H1 (cell line): Measurements from ENCODE around the gene SFRP2. TPM values are rescaled to one million over a fixed set of nuclear protein-coding genes. Genes with fewer than 3 reads are reported as not detected.

Source experiments
- CTCF ChIA-PET: fragments of 300-600 bp; sonication (Branson Sonifier 250); formaldehyde crosslinking; loops from one replicate; lab custom pipeline; 2021; ENCODE audit not compliant: partially characterized antibody; lab: Charles Lee
- POLR2A ChIA-PET: fragments of 300-600 bp; sonication (Branson Sonifier 250); formaldehyde crosslinking; loops from one replicate; lab custom pipeline; 2021; ENCODE audit warnings: inconsistent platforms; ENCODE audit not compliant: partially characterized antibody; lab: Charles Lee
- DNase-seq, 2 experiments: peaks; one replicate each; pipeline versions ENCODE4 v3.0.0 to v3.0.0-alpha.2; 2010 to 2022; ENCODE audit warnings: low spot score in 2 of 2, low read depth in 1 of 2, mixed read lengths in 1 of 2
- FAIRE-seq: peaks from 2 replicates; lab custom pipeline; 2011; peaks lifted over from hg19 to GRCh38; lab: Jason Lieb, UNC
- H2AFZ ChIP-seq: 2 replicates; pipeline ENCODE4 v1.8.1; 2012; ENCODE audit warnings: low read length, inconsistent platforms
- H2AK5ac ChIP-seq: 2 replicates; pipeline ENCODE4 v1.6.1; 2013; ENCODE audit warnings: low read depth, low read length
- H2BK120ac ChIP-seq: replicated peaks from 2 replicates; pipeline ENCODE3; 2013; ENCODE audit warnings: low read depth, low read length, inconsistent platforms
- H2BK12ac ChIP-seq: 2 replicates; pipeline ENCODE4 v1.6.1; 2013; ENCODE audit warnings: low read depth, low read length
- H2BK15ac ChIP-seq: 2 replicates; pipeline ENCODE4 v1.6.1; 2013; ENCODE audit warnings: low read length
- H2BK20ac ChIP-seq: 2 replicates; pipeline ENCODE4 v1.6.1; 2013; ENCODE audit warnings: low read length
- H2BK5ac ChIP-seq: 2 replicates; pipeline ENCODE4 v1.6.1; 2013; ENCODE audit warnings: low read depth, low read length
- H3K14ac ChIP-seq: 2 replicates; pipeline ENCODE4 v1.6.1; 2013; ENCODE audit warnings: inconsistent platforms; ENCODE audit not compliant: insufficient read length
- H3K18ac ChIP-seq: 2 replicates; pipeline ENCODE4 v1.6.1; 2013; ENCODE audit warnings: low read length; ENCODE audit errors: extremely low read depth
- H3K23ac ChIP-seq: 2 replicates; pipeline ENCODE4 v1.6.1; 2013; ENCODE audit warnings: inconsistent platforms; ENCODE audit not compliant: insufficient read length
- H3K23me2 ChIP-seq: 2 replicates; pipeline ENCODE4 v1.6.1; 2013; ENCODE audit warnings: low read depth, low read length
- H3K27ac ChIP-seq: 2 replicates; pipeline ENCODE4 v1.6.1; 2011; ENCODE audit warnings: low read depth, low read length, inconsistent platforms
- H3K27me3 ChIP-seq, 4 experiments: replicated peaks in 1 of 4; 1 replicate in 1 of 4; 2 replicates in 3 of 4; pipeline versions ENCODE4 v1.6.1 to v1.8.1; 2011 to 2013; ENCODE audit warnings: low read length in 3 of 4, mild to moderate bottlenecking in 3 of 4, inconsistent platforms in 2 of 4, mixed read lengths in 2 of 4, moderate library complexity in 1 of 4; ENCODE audit not compliant: control insufficient read depth in 3 of 4, insufficient read depth in 3 of 4; ENCODE audit errors: extremely low read depth in 1 of 4
- H3K36me3 ChIP-seq, 4 experiments: 2 replicates each; pipeline versions ENCODE4 v1.6.1 to v1.8.1; 2011 to 2013; ENCODE audit warnings: mild to moderate bottlenecking in 4 of 4, low read length in 3 of 4, moderate library complexity in 2 of 4, control low read depth in 1 of 4, inconsistent platforms in 1 of 4; ENCODE audit not compliant: insufficient read depth in 4 of 4, control insufficient read depth in 2 of 4
- H3K4ac ChIP-seq: replicated peaks from 2 replicates; pipeline ENCODE3; 2013; ENCODE audit warnings: low read length, low read depth, mixed read lengths, inconsistent platforms; ENCODE audit not compliant: insufficient read length
- H3K4me1 ChIP-seq, 4 experiments: replicated peaks in 1 of 4; 1 replicate in 1 of 4; 2 replicates in 3 of 4; pipeline versions ENCODE4 v1.6.1 to v1.8.1; 2011 to 2013; ENCODE audit warnings: low read length in 3 of 4, inconsistent platforms in 2 of 4, mixed read lengths in 1 of 4; ENCODE audit not compliant: insufficient read depth in 4 of 4, control insufficient read depth in 3 of 4
- H3K4me2 ChIP-seq, 2 experiments: 2 replicates each; pipeline versions ENCODE4 v1.6.1 to v1.8.1; 2011 to 2013; ENCODE audit warnings: low read depth in 2 of 2, low read length in 2 of 2, control low read depth in 1 of 2, inconsistent platforms in 1 of 2, mild to moderate bottlenecking in 1 of 2; ENCODE audit not compliant: insufficient read depth in 1 of 2
- H3K4me3 ChIP-seq, 4 experiments: fragments of 200-600, 300-600 bp in 1 of 4; sonication (generic), shearing (Covaris generic), sonication (Bioruptor Twin) in 1 of 4; 2 replicates each; pipeline versions ENCODE4 v1.5.1 to v1.8.1; 2011 to 2016; ENCODE audit warnings: low read length in 4 of 4, low read depth in 3 of 4, control low read depth in 2 of 4, inconsistent platforms in 2 of 4, mild to moderate bottlenecking in 2 of 4, mixed read lengths in 1 of 4, moderate library complexity in 1 of 4; ENCODE audit not compliant: insufficient read depth in 2 of 4; ENCODE audit errors: extremely low read depth in 1 of 4
- H3K56ac ChIP-seq: replicated peaks from 2 replicates; pipeline ENCODE3; 2013; ENCODE audit warnings: low read depth, mild to moderate bottlenecking, mixed read lengths, low read length, inconsistent platforms; ENCODE audit not compliant: insufficient read length
- H3K79me1 ChIP-seq: 2 replicates; pipeline ENCODE4 v1.6.1; 2013; ENCODE audit warnings: low read depth, low read length, control low read depth
- H3K79me2 ChIP-seq, 2 experiments: 2 replicates each; pipeline versions ENCODE4 v1.6.1 to v1.8.1; 2012 to 2013; ENCODE audit warnings: low read length in 2 of 2, mild to moderate bottlenecking in 2 of 2, inconsistent platforms in 1 of 2; ENCODE audit not compliant: insufficient read depth in 2 of 2, control insufficient read depth in 1 of 2
- H3K9ac ChIP-seq, 4 experiments: replicated peaks in 1 of 4; 1 replicate in 1 of 4; 2 replicates in 3 of 4; pipeline versions ENCODE4 v1.6.1 to v1.8.1; 2011 to 2013; ENCODE audit warnings: low read depth in 3 of 4, low read length in 3 of 4, control low read depth in 2 of 4, mild to moderate bottlenecking in 2 of 4, moderate library complexity in 2 of 4, inconsistent platforms in 1 of 4; ENCODE audit errors: extremely low read depth in 1 of 4
- H3K9me3 ChIP-seq, 2 experiments: 2 replicates each; pipeline versions ENCODE4 v1.6.1 to v1.8.1; 2012 to 2013; ENCODE audit warnings: mild to moderate bottlenecking in 2 of 2, moderate library complexity in 2 of 2, control low read depth in 1 of 2, inconsistent platforms in 1 of 2, low read depth in 1 of 2, low read length in 1 of 2, mixed read lengths in 1 of 2; ENCODE audit not compliant: insufficient read depth in 2 of 2
- H4K20me1 ChIP-seq, 2 experiments: replicated peaks in 1 of 2; 2 replicates each; pipeline versions ENCODE3 to v1.8.1; 2011 to 2013; ENCODE audit warnings: inconsistent platforms in 2 of 2, low read length in 2 of 2, mild to moderate bottlenecking in 1 of 2; ENCODE audit not compliant: insufficient read depth in 2 of 2, control insufficient read depth in 1 of 2
- H4K5ac ChIP-seq: 2 replicates; pipeline ENCODE4 v1.6.1; 2013; ENCODE audit warnings: low read length, low read depth, mixed read lengths, inconsistent platforms; ENCODE audit not compliant: insufficient read length
- H4K8ac ChIP-seq: 2 replicates; pipeline ENCODE4 v1.8.0; 2013; ENCODE audit warnings: mild to moderate bottlenecking, moderate library complexity, low read length, inconsistent platforms; ENCODE audit not compliant: insufficient read depth; ENCODE audit errors: extremely low read depth
- H4K91ac ChIP-seq: replicated peaks from 2 replicates; pipeline ENCODE3; 2013; ENCODE audit warnings: low read length, mixed read lengths, inconsistent platforms; ENCODE audit not compliant: insufficient read length
- BRCA1 ChIP-seq: IDR thresholded peaks from 2 replicates; pipeline ENCODE4 v1.6.1; 2012; ENCODE audit warnings: low read depth, low read length, improper control_type of control experiment
- CTBP2 ChIP-seq: IDR thresholded peaks from 2 replicates; pipeline ENCODE4 v1.7.0; 2011; ENCODE audit warnings: borderline replicate concordance, mild to moderate bottlenecking, moderate library complexity, mixed read lengths, low read length; ENCODE audit not compliant: insufficient read depth, insufficient read length
- HDAC2 ChIP-seq, 2 experiments: fragments of 300-600 bp in 1 of 2; sonication (generic) in 1 of 2; IDR thresholded peaks; 2 replicates each; pipeline ENCODE4 v1.6.1; 2011 to 2012; ENCODE audit warnings: low read depth in 2 of 2, low read length in 2 of 2, mild to moderate bottlenecking in 2 of 2, moderate library complexity in 2 of 2, borderline replicate concordance in 1 of 2, inconsistent platforms in 1 of 2
- HDAC6 ChIP-seq: IDR thresholded peaks from one replicate; pipeline ENCODE4 v1.7.1; 2012; ENCODE audit warnings: low read depth, mild to moderate bottlenecking, inconsistent platforms, low read length, moderate library complexity
- SP4 ChIP-seq: IDR thresholded peaks from 2 replicates; pipeline ENCODE4 v1.6.1; 2012; ENCODE audit warnings: low read length, inconsistent platforms
- TAF1 ChIP-seq: IDR thresholded peaks from 2 replicates; pipeline ENCODE4 v1.6.1; 2011; ENCODE audit warnings: mild to moderate bottlenecking, low read depth, low read length
- TCF12 ChIP-seq: IDR thresholded peaks from 2 replicates; pipeline ENCODE4 v1.6.1; 2011; ENCODE audit warnings: low read depth, mild to moderate bottlenecking, low read length
- polyA plus RNA-seq, 7 experiments: library from polyadenylated mRNA; depleted of rRNA in 3 of 7; stranded (reverse) in 5 of 7; unstranded in 2 of 7; fragments of >200 nt in 5 of 7; fragments of 200-250 nt in 2 of 7; gene quantifications; 1 replicate in 5 of 7; 2 replicates in 1 of 7; 4 replicates in 1 of 7; pipeline versions ENCODE4 v1.2.1 to v1.2.3, GENCODE V29; 2011 to 2013; ENCODE audit warnings: missing spikeins in 2 of 7, mixed read lengths in 2 of 7
- total RNA-seq: library from RNA; stranded (reverse); fragmentation: NEBNext Ultra II Directional; extraction: Animal tissue kit (Norgen Biotek cat#: 25700); gene quantifications from 2 replicates; pipeline ENCODE4 v1.2.1, GENCODE V29; 2021

Gene SFRP2
- total and polyA plus RNA-seq, 2 of the 8 experiments (the other 6 are each of a cell fraction or from before 2014, with no cell fraction given) = 108 to 342 TPM

DNA sequence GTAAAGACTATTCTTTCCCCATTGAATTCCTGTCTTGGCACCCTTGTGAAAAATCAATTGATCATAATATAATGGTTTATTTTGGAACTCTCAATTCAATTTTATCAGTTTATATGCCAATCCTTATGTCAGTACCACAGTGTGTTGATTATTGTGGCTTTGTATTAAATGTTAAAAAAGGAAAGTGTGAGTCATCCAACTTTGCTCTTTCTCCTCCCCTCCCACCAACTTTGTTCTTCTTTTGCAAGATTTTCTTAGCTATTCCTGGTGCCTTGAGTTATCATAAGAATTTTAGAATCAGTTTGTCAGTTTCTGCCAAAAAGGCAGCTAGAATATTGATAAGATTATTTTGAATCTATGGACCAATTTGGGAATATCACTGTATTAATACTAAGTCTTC is 17.8 kb downstream of the SFRP2 start:
- no peak overlapping the region for H3K9ac ChIP-seq
- FAIRE-seq (no peak), DNase-seq (no peak)
- H4K5ac ChIP-seq = no peak overlapping the region
- no peak overlapping the region for H2BK20ac ChIP-seq
- no peak overlapping the region for H3K56ac ChIP-seq
- no peak overlapping the region for H4K91ac ChIP-seq
- H4K20me1 ChIP-seq = no peaks in the 10 kb centered on the region
- H3K27me3 ChIP-seq = no peaks in the 10 kb centered on the region
- TF ChIP-seq CTBP2 (no peak), HDAC6 (no peak), HDAC2 (IDR thresholded peaks at IDR 0.05; ENCODE audit: borderline replicate concordance in 1 of 2, low read depth in 2 of 2, low read length in 2 of 2) (no peak), TAF1 (no peak), SP4 (no peak), TCF12 (no peak), BRCA1 (no peak)
- H3K14ac ChIP-seq = no peak overlapping the region
- no peaks in the 10 kb centered on the region for H3K23me2 ChIP-seq
- H4K8ac ChIP-seq = no peak overlapping the region
- H2BK5ac ChIP-seq = no peak overlapping the region
- ChIA-PET POLR2A (interaction anchor here (2.0 kb wide), 1 partner anchor 10 kb away, joined by 4 read pairs; no protein-coding TSS in a partner anchor), CTCF (interaction anchor here (1.3 kb wide), 1 partner anchor 483 kb away, joined by 3 read pairs; no protein-coding TSS in a partner anchor)
- H2BK120ac ChIP-seq = no peak overlapping the region
- no peak overlapping the region for H3K4me2 ChIP-seq
- peaks cover 0 to 2% (median under 1%) of the 10 kb centered on the region in 4 experiments; a peak in 3 of 7 replicates for H3K4me1 ChIP-seq
- no peaks in the 10 kb centered on the region for H3K36me3 ChIP-seq
- H3K4me3 ChIP-seq = no peak overlapping the region
- no peak overlapping the region for H2BK12ac ChIP-seq
- H3K18ac ChIP-seq = no peak overlapping the region
- H2AK5ac ChIP-seq = no peak overlapping the region
- H2BK15ac ChIP-seq = no peak overlapping the region
- no peak overlapping the region for H3K23ac ChIP-seq
- H2AFZ ChIP-seq = no peak overlapping the region
- no peaks in the 10 kb centered on the region for H3K79me1 ChIP-seq
- no peak overlapping the region for H3K27ac ChIP-seq
- H3K79me2 ChIP-seq = no peaks in the 10 kb centered on the region
- no peak overlapping the region for H3K4ac ChIP-seq
- no peaks in the 10 kb centered on the region for H3K9me3 ChIP-seq
